Measurements from ENCODE around the gene NECTIN3. TPM values are rescaled to one million over a fixed set of nuclear protein-coding genes. Genes with fewer than 3 reads are reported as not detected.
A peak's percentile ranks its signal among the peaks of the same experiment; 100 is the strongest.

The NECTIN3 gene, protein sequence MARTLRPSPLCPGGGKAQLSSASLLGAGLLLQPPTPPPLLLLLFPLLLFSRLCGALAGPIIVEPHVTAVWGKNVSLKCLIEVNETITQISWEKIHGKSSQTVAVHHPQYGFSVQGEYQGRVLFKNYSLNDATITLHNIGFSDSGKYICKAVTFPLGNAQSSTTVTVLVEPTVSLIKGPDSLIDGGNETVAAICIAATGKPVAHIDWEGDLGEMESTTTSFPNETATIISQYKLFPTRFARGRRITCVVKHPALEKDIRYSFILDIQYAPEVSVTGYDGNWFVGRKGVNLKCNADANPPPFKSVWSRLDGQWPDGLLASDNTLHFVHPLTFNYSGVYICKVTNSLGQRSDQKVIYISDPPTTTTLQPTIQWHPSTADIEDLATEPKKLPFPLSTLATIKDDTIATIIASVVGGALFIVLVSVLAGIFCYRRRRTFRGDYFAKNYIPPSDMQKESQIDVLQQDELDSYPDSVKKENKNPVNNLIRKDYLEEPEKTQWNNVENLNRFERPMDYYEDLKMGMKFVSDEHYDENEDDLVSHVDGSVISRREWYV
- polyA plus RNA-seq (2013, experiment 1 of 2): 14.5 TPM
- 14.2 TPM for polyA plus RNA-seq (2013, experiment 2 of 2)

DNA sequence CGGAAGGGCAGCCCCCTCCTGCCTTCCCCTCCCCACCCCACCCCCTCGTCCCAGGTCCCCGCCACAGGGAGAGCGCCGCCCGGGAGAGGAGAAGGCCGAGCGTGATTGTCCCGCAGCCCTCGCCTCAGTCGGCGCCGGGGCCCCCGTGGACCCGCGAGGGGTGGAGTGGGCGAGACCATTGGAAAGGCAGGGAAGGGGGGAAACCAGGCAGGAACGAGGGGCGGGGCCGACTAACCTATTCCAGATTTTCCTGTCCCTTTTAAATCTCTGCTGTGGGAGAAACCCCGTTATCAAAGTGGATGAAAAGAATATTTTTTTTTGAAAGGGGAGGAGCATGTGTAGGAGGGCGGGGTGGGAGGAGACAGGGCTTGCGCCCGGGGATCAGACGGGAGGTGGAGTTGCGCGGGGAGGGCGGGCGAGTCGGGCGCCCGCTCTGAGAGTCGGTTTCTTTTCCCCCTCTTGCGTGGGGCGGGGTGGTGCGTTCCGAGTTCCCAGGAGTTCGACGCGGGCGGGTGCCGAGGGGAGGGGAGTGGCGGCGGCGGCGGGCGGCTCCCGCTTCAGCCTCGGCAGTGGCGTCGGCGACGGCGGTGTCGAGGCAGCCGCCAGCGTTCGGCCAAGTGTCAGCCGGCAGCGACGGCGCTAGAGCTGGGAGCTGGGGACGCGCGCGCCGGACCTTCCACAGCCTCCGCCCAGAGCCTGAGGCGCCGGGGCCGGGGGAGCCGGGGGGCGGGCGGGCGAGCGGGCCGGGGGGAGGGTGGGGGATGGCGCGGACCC, at the start of gene NECTIN3:
TSS of gene NECTIN3 (plus strand) at position 560 of the 774 bp plus-strand sequence. CDS start at position 762, 202 bp downstream.
- peak; percentile 96 for DNase-seq

DNA sequence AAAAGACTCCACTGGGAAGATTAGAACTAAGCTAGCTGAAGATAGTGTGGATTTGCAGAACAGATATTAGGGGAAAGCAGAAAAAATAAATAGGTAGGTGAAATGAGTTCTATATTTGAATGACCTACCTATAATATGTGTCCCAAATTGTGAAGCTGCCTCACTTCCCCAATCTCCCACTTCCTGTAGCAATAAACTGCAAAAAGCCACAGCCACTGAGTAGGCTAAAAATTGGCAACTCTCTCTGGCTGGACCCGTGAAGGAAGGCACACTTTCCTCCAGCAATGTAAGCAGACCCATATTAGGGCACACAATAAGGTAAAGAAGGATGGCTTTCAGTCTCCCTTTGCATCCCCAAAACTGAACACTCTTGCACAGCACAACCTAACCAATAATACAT, 43.7 kb upstream of the NECTIN3 start:
- H3K4me3 ChIP-seq (ENCODE audit: low read length): no peak overlapping the region
- H3K27me3 ChIP-seq (ENCODE audit: insufficient read depth, low read length, poor library complexity): no peaks in the 10 kb centered on the region
- H2AK5ac ChIP-seq (ENCODE audit: low read length): no peak overlapping the region
- DNase-seq: no peak
- no peak overlapping the region for H2BK15ac ChIP-seq (replicated peaks; ENCODE audit: low read depth)
- no CpG with 5 or more reads among the region's 1 CpG for WGBS (ENCODE audit: extremely low coverage, insufficient coverage, low lambda C conversion rate)
- H3K56ac ChIP-seq (ENCODE audit: low read length): no peak overlapping the region
- H2BK5ac ChIP-seq (ENCODE audit: low read length): no peak overlapping the region
- no peak overlapping the region for H3K4me2 ChIP-seq (ENCODE audit: low read length)
- no peak overlapping the region for H3K18ac ChIP-seq (ENCODE audit: low read length)
- no peak overlapping the region for H4K5ac ChIP-seq (ENCODE audit: low read length)
- H3K36me3 ChIP-seq (ENCODE audit: control insufficient read depth, insufficient read depth, low read length): no peaks in the 10 kb centered on the region
- H3K79me1 ChIP-seq (ENCODE audit: low read length): no peaks in the 10 kb centered on the region
- H4K8ac ChIP-seq (ENCODE audit: low read depth, low read length): no peak overlapping the region
- no peaks in the 10 kb centered on the region for H3K4me1 ChIP-seq (ENCODE audit: control insufficient read depth, low read depth, low read length)
- no peak overlapping the region for H3K23ac ChIP-seq (ENCODE audit: low read length)
- H3K27ac ChIP-seq (ENCODE audit: low read depth, low read length): no peak overlapping the region
- H3K79me2 ChIP-seq (ENCODE audit: control insufficient read depth, insufficient read depth, low read length): no peaks in the 10 kb centered on the region
- H2BK120ac ChIP-seq (ENCODE audit: low read depth, low read length): no peak overlapping the region
- H3K9ac ChIP-seq (ENCODE audit: low read length): no peak overlapping the region
- H3K4ac ChIP-seq (ENCODE audit: low read depth, low read length): no peak overlapping the region

More for the DNA sequence above, at the start of gene NECTIN3:
- peak within 1 kb of the TSS; percentile 91 for H3K4me3 ChIP-seq (ENCODE audit: low read length)
- no peak within 1 kb of the TSS for H2AK5ac ChIP-seq (ENCODE audit: low read length)
- peak within 1 kb of the TSS; percentile 93 for H3K4me2 ChIP-seq (ENCODE audit: low read length)
- H4K5ac ChIP-seq (ENCODE audit: low read length): no peak within 1 kb of the TSS
- peak within 1 kb of the TSS; percentile 94 for H3K56ac ChIP-seq (ENCODE audit: low read length)
- H3K4me1 ChIP-seq (ENCODE audit: control insufficient read depth, low read depth, low read length): no peaks in the 10 kb centered on the region
- no peak within 1 kb of the TSS for H2BK120ac ChIP-seq (ENCODE audit: low read depth, low read length)
- peak within 1 kb of the TSS; percentile 84 for H3K18ac ChIP-seq (ENCODE audit: low read length)
- peak within 1 kb of the TSS; percentile 24 for H3K23ac ChIP-seq (ENCODE audit: low read length)
- no peak within 1 kb of the TSS for H2BK15ac ChIP-seq (replicated peaks; ENCODE audit: low read depth)
- no peaks in the 10 kb centered on the region for H3K79me1 ChIP-seq (ENCODE audit: low read length)
- peak within 1 kb of the TSS; percentile 92 for H3K9ac ChIP-seq (ENCODE audit: low read length)
- peak within 1 kb of the TSS; percentile 93 for H3K27ac ChIP-seq (ENCODE audit: low read depth, low read length)
- no peaks in the 10 kb centered on the region for H3K36me3 ChIP-seq (ENCODE audit: control insufficient read depth, insufficient read depth, low read length)
- no CpG with 5 or more reads among the region's 79 CpGs for WGBS (ENCODE audit: extremely low coverage, insufficient coverage, low lambda C conversion rate)
- H3K4ac ChIP-seq (ENCODE audit: low read depth, low read length): peak within 1 kb of the TSS; percentile 75
- H4K8ac ChIP-seq (ENCODE audit: low read depth, low read length): no peak within 1 kb of the TSS
- peaks cover 27% of the 10 kb centered on the region for H3K79me2 ChIP-seq (ENCODE audit: control insufficient read depth, insufficient read depth, low read length)
- no peaks in the 10 kb centered on the region for H3K27me3 ChIP-seq (ENCODE audit: insufficient read depth, low read length, poor library complexity)
- peak within 1 kb of the TSS; percentile 77 for H2BK5ac ChIP-seq (ENCODE audit: low read length)

DNA sequence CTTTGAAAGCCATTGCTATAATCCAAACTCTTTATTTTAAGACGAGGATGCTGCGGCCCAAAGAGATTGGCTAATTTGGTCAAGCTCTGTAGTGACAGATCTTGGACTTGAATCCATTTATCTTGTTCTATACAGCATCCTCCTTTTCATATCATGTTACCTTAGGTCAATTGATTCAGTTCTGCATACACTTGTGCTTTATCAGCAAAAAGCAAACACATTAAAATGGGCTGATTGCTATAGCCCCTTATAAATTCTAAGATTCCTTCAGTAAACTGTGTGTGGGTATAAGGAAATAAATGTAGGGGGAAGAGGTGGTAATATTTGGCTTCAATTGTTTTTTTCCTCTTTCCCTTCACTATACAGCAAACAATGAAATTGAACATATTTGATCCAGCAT, 40.1 kb upstream of the NECTIN3 start:
- Histone ChIP-seq H3K56ac (ENCODE audit: low read length) (no peak overlapping the region), H3K4me2 (ENCODE audit: low read length) (no peak overlapping the region), H3K79me2 (ENCODE audit: control insufficient read depth, insufficient read depth, low read length) (no peaks in the 10 kb centered on the region), H4K5ac (ENCODE audit: low read length) (no peak overlapping the region), H3K36me3 (ENCODE audit: control insufficient read depth, insufficient read depth, low read length) (no peaks in the 10 kb centered on the region), H2AK5ac (ENCODE audit: low read length) (no peak overlapping the region), H3K79me1 (ENCODE audit: low read length) (no peaks in the 10 kb centered on the region), H3K4ac (ENCODE audit: low read depth, low read length) (no peak overlapping the region), H4K8ac (ENCODE audit: low read depth, low read length) (no peak overlapping the region), H2BK120ac (ENCODE audit: low read depth, low read length) (no peak overlapping the region), H3K27ac (ENCODE audit: low read depth, low read length) (no peak overlapping the region), H3K18ac (ENCODE audit: low read length) (no peak overlapping the region), H3K4me1 (ENCODE audit: control insufficient read depth, low read depth, low read length) (no peaks in the 10 kb centered on the region), H3K23ac (ENCODE audit: low read length) (no peak overlapping the region), H2BK15ac (replicated peaks; ENCODE audit: low read depth) (no peak overlapping the region), H3K4me3 (ENCODE audit: low read length) (no peak overlapping the region), H3K27me3 (ENCODE audit: insufficient read depth, low read length, poor library complexity) (no peaks in the 10 kb centered on the region), H3K9ac (ENCODE audit: low read length) (no peak overlapping the region), H2BK5ac (ENCODE audit: low read length) (no peak overlapping the region)
- WGBS (ENCODE audit: extremely low coverage, insufficient coverage, low lambda C conversion rate): no CpG with 5 or more reads among the region's 2 CpGs
- no peak for DNase-seq

DNA sequence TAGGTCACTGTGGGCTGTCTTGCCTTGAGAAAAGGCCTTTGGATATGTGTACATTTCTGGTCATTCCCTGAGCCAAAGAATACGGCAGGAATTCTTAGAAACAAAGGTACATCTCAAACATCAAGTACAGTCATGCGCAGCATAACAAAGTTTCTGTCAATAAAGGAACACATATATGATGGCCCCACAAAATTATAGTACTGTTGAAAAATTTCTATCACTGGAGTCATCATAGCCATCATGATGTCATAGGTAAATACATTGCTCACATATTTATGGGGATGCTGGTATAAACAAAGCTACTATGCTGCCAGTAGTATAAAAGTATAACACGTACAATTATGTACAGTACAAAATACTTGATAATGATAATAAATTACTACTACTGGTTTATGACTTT, 38.9 kb upstream of the NECTIN3 start:
- Histone ChIP-seq H3K4ac (ENCODE audit: low read depth, low read length) (no peak overlapping the region), H3K4me3 (ENCODE audit: low read length) (no peak overlapping the region), H2BK5ac (ENCODE audit: low read length) (no peak overlapping the region), H3K36me3 (ENCODE audit: control insufficient read depth, insufficient read depth, low read length) (no peaks in the 10 kb centered on the region), H3K4me2 (ENCODE audit: low read length) (no peak overlapping the region), H3K56ac (ENCODE audit: low read length) (no peak overlapping the region), H4K5ac (ENCODE audit: low read length) (no peak overlapping the region), H3K79me2 (ENCODE audit: control insufficient read depth, insufficient read depth, low read length) (no peaks in the 10 kb centered on the region), H3K27me3 (ENCODE audit: insufficient read depth, low read length, poor library complexity) (no peaks in the 10 kb centered on the region), H2BK120ac (ENCODE audit: low read depth, low read length) (no peak overlapping the region), H4K8ac (ENCODE audit: low read depth, low read length) (no peak overlapping the region), H3K9ac (ENCODE audit: low read length) (no peak overlapping the region), H3K79me1 (ENCODE audit: low read length) (no peaks in the 10 kb centered on the region), H3K23ac (ENCODE audit: low read length) (no peak overlapping the region), H3K27ac (ENCODE audit: low read depth, low read length) (no peak overlapping the region), H3K4me1 (ENCODE audit: control insufficient read depth, low read depth, low read length) (no peaks in the 10 kb centered on the region), H2BK15ac (replicated peaks; ENCODE audit: low read depth) (no peak overlapping the region), H3K18ac (ENCODE audit: low read length) (no peak overlapping the region), H2AK5ac (ENCODE audit: low read length) (no peak overlapping the region)
- DNase-seq: no peak
- no CpG with 5 or more reads among the region's 3 CpGs for WGBS (ENCODE audit: extremely low coverage, insufficient coverage, low lambda C conversion rate)

DNA sequence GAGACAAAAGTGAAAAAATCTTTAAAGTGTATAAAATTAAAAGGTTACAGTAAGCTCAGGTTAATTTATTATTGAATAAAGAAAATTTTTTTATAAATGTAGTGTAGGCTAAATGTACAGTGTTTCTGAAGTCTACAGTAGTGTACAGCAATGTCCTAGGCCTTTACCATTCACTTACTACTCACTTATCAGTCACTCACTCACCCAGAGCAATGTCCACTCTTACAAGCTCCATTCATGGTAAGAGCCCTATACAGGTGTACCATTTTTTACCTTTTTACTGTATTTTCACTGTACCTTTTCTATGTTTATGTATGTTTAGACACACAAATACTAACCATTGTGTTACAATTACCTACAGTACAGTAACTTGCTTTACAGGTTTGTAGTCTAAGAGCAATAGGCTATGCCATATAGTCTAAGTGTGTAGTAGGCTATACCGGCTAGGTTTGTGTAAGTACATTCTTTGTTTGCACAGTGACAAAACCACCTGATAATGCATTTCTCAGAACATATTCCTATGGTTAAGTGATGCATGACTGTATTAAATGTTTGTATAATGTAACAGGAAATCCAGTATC, 38.1 kb upstream of the NECTIN3 start:
- Histone ChIP-seq H4K8ac (ENCODE audit: low read depth, low read length) (no peak overlapping the region), H3K4ac (ENCODE audit: low read depth, low read length) (no peak overlapping the region), H3K79me1 (ENCODE audit: low read length) (no peaks in the 10 kb centered on the region), H2BK15ac (replicated peaks; ENCODE audit: low read depth) (no peak overlapping the region), H3K27ac (ENCODE audit: low read depth, low read length) (no peak overlapping the region), H3K4me2 (ENCODE audit: low read length) (no peak overlapping the region), H3K23ac (ENCODE audit: low read length) (no peak overlapping the region), H2BK120ac (ENCODE audit: low read depth, low read length) (no peak overlapping the region), H2AK5ac (ENCODE audit: low read length) (no peak overlapping the region), H3K4me3 (ENCODE audit: low read length) (no peak overlapping the region), H4K5ac (ENCODE audit: low read length) (no peak overlapping the region), H3K27me3 (ENCODE audit: insufficient read depth, low read length, poor library complexity) (no peaks in the 10 kb centered on the region), H3K18ac (ENCODE audit: low read length) (no peak overlapping the region), H2BK5ac (ENCODE audit: low read length) (no peak overlapping the region), H3K36me3 (ENCODE audit: control insufficient read depth, insufficient read depth, low read length) (no peaks in the 10 kb centered on the region), H3K56ac (ENCODE audit: low read length) (no peak overlapping the region), H3K9ac (ENCODE audit: low read length) (no peak overlapping the region), H3K79me2 (ENCODE audit: control insufficient read depth, insufficient read depth, low read length) (no peaks in the 10 kb centered on the region), H3K4me1 (ENCODE audit: control insufficient read depth, low read depth, low read length) (no peaks in the 10 kb centered on the region)
- no CpG with 5 or more reads among the region's 1 CpG for WGBS (ENCODE audit: extremely low coverage, insufficient coverage, low lambda C conversion rate)
- no peak for DNase-seq
